ENCODE results near the gene STK11.
A peak's percentile ranks its signal among the peaks of the same experiment; 100 is the strongest.

GRCh38 chr19:1172353-1173158 lies 33.0 kb upstream of the STK11 start:
- TF ChIP-seq, protein P1, sequence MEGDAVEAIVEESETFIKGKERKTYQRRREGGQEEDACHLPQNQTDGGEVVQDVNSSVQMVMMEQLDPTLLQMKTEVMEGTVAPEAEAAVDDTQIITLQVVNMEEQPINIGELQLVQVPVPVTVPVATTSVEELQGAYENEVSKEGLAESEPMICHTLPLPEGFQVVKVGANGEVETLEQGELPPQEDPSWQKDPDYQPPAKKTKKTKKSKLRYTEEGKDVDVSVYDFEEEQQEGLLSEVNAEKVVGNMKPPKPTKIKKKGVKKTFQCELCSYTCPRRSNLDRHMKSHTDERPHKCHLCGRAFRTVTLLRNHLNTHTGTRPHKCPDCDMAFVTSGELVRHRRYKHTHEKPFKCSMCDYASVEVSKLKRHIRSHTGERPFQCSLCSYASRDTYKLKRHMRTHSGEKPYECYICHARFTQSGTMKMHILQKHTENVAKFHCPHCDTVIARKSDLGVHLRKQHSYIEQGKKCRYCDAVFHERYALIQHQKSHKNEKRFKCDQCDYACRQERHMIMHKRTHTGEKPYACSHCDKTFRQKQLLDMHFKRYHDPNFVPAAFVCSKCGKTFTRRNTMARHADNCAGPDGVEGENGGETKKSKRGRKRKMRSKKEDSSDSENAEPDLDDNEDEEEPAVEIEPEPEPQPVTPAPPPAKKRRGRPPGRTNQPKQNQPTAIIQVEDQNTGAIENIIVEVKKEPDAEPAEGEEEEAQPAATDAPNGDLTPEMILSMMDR (conservative IDR thresholded peaks at IDR 0.05; ENCODE audit: low read depth, low read length): no peak
- TF ChIP-seq SMC3 (IDR thresholded peaks at IDR 0.05; ENCODE audit: low read depth, low read length) (no peak), BHLHE40 (IDR thresholded peaks at IDR 0.05; ENCODE audit: low read depth, low read length) (no peak), POLR2A (IDR thresholded peaks at IDR 0.05; ENCODE audit: low read depth, low read length) (0 out of 2 replicates have a peak, but pooled peaks have one; percentile 26), CEBPB (IDR thresholded peaks at IDR 0.05; ENCODE audit: low read depth, low read length) (no peak), RAD21 (IDR thresholded peaks at IDR 0.05; ENCODE audit: low read length) (no peak), NFE2L2 (IDR thresholded peaks at IDR 0.05; ENCODE audit: low read depth, low read length) (no peak), RCOR1 (IDR thresholded peaks at IDR 0.05; ENCODE audit: insufficient replicate concordance, low read length) (no peak), RFX5 (IDR thresholded peaks at IDR 0.05; ENCODE audit: low read depth, low read length) (no peak), MXI1 (IDR thresholded peaks at IDR 0.05; ENCODE audit: borderline replicate concordance, low read depth, low read length) (peak; percentile 47; the same call in 1 of the 2 replicates), CHD1 (IDR thresholded peaks at IDR 0.05; ENCODE audit: low read depth, low read length) (no peak)
- TF ChIP-seq, protein P2, sequence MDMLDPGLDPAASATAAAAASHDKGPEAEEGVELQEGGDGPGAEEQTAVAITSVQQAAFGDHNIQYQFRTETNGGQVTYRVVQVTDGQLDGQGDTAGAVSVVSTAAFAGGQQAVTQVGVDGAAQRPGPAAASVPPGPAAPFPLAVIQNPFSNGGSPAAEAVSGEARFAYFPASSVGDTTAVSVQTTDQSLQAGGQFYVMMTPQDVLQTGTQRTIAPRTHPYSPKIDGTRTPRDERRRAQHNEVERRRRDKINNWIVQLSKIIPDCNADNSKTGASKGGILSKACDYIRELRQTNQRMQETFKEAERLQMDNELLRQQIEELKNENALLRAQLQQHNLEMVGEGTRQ (IDR thresholded peaks at IDR 0.05; ENCODE audit: low read depth, low read length): no peak
- TF ChIP-seq, protein P3, sequence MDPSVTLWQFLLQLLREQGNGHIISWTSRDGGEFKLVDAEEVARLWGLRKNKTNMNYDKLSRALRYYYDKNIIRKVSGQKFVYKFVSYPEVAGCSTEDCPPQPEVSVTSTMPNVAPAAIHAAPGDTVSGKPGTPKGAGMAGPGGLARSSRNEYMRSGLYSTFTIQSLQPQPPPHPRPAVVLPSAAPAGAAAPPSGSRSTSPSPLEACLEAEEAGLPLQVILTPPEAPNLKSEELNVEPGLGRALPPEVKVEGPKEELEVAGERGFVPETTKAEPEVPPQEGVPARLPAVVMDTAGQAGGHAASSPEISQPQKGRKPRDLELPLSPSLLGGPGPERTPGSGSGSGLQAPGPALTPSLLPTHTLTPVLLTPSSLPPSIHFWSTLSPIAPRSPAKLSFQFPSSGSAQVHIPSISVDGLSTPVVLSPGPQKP (IDR thresholded peaks at IDR 0.05; ENCODE audit: borderline replicate concordance, low read depth, low read length): no peak

Measured in IMR-90 (cell line).